Ureter (tissue), 1 donor: Measurements from ENCODE around the gene PLPP1. TPM values are rescaled to one million over a fixed set of nuclear protein-coding genes. Genes with fewer than 3 reads are reported as not detected.
"Not testable (repeated sequence)": the region's sequence is repeated elsewhere in the genome, so short reads cannot be mapped to it uniquely, and the experiment has no call there.

Source experiments
- DNase-seq: peaks from one replicate; pipeline ENCODE4 v3.0.0-alpha.2; 2020; ENCODE audit warnings: low spot score
- total RNA-seq: library from RNA; stranded (reverse); gene quantifications from one replicate; pipeline ENCODE4 v1.2.4, GENCODE V29; 2023
- donor health status: DM: yes; HTN: yes; CAD: no.

PLPP1 gene
- total RNA-seq, 1 donor from 2014 or later: 180 TPM

- not testable (repeated sequence) for DNase-seq
Observed at GRCh38 chr5:55503917-55504316, 30.8 kb downstream of the PLPP1 start.

DNA sequence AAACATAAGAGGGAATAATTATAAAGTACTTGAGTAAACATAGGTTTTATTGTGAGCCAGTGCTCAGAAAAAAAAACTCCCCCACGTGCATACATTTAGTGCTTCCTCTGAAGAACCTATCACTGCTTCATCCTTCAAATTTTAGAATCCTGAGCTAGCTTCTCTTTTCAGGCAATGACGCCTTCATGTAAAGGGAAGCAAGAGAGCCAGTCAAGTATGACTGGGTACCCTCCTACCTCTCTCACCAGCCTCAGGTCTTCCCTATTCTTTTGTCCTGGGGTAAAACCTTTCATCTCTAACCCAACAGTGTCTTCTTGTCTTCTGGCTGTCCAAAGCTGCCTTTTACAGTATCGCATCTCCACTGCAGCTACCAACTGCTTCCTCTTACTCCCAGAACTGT, 32.0 kb downstream of the PLPP1 start:
- DNase-seq: no peak

DNA sequence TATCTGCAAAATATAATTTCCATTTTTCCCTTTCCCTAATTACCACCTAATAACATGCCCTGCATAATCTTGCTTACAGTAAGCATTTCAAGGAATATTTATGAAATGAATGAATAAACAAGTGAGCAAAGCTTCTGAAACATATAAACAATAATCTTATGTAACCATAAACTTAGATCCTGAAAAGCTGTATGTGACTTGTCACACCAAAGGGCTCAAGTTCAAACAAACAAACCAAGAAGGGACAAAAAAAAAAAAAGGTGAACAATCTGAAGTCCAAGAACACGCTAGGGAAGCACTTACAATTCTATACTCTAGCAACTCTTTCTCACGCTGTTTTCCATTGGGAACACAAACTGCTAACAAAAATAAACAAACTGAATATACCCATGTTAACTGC, 36.3 kb downstream of the PLPP1 start:
- DNase-seq: no peak

GRCh38 chr5:55497712-55498111, 37.1 kb downstream of the PLPP1 start:
- no peak for DNase-seq

DNA sequence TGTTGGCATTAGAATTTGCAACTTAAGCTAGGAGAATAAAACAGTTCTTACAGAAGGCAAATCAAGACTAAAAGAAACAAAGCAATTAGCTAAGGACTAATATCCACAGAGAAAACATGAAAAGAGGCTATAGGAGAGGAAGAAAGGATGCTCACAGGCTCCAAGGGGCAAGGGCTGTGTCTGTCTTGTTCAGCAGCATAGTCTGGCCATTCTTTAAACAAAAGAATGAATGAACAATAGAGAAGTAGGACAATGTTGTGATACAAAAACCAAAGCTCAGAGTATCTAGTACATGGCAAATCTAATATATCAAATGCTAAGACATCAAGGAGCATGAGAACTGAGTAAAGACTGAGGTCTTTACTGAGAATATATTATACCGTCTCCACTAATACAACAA, 39.5 kb downstream of the PLPP1 start:
- no peak for DNase-seq

DNA sequence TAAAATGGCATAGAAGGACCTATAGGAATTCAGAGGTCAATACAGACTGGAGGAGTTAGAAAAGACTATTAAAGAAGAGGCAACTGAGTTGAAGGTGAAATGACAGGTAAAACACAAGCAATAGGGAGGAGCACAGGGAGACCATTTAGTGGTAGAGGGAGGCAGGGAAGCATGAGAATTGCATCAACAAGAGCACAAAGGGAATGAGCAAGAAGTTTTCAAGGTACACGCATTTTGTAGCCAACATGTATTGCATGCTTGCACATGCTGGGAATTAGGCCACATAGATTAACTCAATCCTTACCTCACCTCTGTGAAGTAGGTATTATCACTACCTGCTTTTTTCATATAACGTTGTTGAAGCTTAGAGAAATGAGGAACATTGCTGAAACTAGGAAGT, 42.3 kb downstream of the PLPP1 start:
- DNase-seq: no peak

DNA sequence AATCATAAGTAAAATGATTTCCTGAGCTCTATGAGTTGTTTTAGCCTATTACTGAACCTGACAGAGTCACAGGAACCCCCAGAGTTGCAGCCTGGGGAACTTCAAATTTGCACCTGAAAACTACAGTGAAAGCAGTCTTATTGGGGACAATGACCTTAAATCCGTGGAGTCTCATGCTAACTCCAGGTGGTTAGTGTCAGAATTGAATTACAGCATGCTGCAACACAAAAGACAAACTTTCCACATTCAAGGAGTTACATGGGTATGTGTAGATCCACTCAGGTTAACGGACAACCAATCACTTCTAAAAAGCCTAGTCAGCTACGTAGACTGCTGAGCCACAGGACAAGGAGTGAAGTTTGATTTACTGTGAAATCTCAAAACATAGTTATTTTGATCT, 49.7 kb downstream of the PLPP1 start:
- no peak for DNase-seq

GRCh38 chr5:55484531-55484930, 50.2 kb downstream of the PLPP1 start:
- no peak for DNase-seq

DNA sequence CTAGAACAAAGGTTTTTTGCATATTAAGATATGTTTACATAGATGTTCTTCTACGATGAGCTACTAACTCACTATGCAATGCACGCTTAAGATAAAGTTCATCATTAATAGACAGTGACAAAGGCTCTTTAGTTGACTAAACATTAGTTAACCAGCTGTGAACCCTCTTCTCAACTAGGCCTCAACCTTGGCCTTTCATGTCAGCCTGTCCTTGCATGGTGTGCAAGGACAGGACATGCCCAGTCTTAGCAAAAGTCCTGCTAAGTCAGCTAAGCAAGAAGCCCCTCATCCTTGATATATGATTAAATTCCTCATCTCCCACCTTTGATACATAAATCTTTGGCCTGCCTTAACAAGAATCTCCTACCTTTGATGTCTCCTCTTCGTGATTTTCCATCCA, 50.9 kb downstream of the PLPP1 start:
- no peak for DNase-seq

GRCh38 chr5:55481293-55481855, 53.4 kb downstream of the PLPP1 start:
- no peak for DNase-seq

DNA sequence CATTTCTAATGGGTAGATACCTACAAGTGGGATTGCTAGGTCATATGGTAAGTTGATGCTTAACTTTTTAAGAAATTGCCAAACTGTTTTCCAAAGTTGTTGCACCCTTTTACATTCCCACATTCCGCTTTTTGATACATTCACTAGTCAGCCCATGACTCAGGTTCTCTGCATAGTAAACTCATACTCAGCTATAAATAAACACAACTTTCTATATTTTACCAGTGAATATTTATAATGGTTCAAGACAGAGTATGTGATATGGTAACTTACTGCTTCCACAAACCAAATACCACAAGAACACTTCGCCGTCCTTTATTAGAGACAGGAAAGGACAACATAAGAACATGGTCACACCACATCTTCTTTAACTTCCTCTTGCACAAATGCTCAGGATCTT, 54.0 kb downstream of the PLPP1 start:
- no peak for DNase-seq

DNA sequence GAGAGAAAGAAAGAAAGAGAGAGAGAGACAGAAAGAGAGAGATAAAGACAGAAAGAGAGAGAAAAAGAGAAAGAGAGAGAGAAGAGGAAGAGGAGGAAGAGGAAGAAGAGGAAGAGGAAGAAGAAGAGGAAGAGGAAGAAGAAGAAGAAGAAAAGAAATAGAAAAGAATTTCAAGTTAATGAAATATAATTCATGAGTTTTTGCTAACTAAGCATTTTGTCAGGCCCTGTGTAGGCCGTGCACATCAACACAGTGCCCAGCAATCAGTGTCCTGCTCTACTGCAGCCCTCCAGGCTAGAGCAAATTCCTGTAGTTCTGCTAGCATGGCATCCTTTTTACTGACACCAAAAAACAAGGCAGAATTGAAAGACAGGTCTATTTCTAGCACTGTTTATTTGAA, 62.1 kb downstream of the PLPP1 start:
- DNase-seq: no peak

DNA sequence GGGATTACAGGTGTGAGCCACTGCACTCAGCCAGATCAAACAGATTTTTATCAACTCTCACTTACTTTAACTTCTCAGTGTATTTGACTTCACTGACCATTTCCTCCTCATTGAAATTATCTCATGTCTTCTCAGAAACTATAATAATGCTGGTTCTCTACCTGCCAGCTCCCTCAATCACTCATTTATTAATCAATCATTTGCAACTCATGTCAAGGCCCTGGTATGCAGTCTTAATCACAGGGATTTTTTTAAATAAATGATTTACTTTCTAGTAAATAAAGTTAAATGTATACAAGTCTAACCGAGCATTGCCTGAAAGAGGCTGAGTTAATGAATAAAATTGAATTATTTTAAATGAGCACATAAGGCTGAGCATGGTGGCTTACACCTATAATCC, 63.3 kb downstream of the PLPP1 start:
- DNase-seq: no peak

DNA sequence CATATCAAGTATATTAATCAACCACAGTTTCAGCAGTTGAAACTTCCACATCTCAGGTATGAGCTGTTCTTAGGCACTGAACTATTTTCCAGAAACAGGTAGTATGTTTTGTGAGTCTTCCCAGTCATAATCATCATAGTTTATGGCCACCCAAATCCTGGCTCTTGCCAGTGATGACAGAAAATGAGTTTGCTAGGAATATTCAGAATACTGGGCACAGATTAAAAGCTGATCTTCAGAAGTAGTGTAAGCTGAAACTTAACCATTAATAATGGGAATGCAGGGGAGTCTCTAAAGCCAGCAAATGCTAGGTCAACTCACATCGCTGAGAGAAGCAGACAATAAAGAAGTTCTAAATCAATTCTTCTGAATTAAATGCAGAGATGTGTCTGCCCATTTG, 64.5 kb downstream of the PLPP1 start:
- DNase-seq: no peak

- no peak for DNase-seq
Observed at GRCh38 chr5:55469839-55470238, 64.9 kb downstream of the PLPP1 start.

GRCh38 chr5:55467862-55468551, 66.8 kb downstream of the PLPP1 start:
- DNase-seq: no peak

DNA sequence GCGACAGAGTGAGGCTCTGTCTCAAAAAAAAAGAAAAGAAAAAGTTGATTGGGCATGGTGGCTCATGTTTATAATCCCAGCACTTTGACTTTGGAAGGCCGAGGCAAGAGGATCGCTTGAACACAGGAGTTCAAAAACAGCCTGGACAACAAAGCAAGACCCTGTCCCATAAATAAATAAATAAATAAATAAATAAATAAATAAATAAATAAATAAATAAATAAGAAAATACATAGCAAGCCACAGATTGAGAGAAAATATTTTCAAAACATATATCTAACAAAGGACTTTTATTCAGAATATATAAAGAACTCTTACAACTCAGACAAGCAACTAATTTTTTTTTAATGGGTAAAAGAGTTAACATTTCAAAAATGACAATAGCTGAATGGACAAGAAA, 71.2 kb downstream of the PLPP1 start:
- no peak for DNase-seq

- DNase-seq: no peak
Observed at GRCh38 chr5:55459572-55459971, 75.2 kb downstream of the PLPP1 start.

DNA sequence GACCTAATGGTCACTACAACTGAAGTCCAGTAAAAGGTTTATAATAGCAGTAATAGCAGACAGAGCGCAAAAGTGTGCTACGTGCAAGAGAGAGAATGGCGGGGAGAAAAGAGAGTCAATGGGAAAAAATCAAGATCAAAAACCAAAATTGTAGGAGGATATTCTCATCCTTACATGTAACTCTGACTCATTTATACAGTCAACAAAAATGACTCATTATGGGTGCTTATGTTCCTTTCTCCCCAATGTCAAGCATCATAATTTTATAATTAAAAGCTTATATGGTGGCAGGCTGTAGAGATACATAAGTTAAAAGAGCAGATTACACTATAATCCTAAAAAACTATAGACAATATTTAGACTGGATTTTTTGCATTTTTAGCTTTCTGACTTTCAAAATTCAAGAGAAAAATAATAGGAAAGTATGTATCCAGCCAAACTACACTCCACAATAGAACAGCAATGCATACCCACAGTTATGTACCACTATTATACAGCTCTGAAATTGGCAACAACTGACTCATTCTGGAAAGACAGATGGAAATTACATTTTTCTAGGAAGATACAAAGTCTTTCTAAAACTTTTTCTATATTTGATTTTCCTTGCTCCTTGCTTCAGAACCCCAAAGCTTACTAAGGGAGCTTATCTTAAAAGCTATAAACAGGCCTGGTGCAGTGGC, 78.4 kb downstream of the PLPP1 start:
- DNase-seq: no peak

DNA sequence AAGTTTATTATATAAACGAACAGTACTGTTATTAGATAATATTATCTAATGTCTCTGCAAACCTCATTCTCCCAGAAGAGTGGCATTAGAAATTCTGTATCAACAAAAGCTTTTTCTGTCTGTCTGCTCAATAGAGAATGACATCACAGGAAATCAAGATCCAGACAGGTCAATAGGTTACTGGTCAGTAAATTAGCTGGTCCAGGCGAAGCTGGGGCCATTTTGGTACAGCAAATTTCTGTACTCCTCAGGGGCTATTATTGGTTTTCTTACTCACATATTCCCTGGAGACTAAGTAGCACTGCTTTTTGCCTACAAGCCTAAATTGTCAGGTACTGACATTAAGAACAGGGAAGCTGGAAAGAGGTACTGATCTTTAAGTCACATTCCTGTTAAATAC, 80.5 kb downstream of the PLPP1 start:
- no peak for DNase-seq

DNA sequence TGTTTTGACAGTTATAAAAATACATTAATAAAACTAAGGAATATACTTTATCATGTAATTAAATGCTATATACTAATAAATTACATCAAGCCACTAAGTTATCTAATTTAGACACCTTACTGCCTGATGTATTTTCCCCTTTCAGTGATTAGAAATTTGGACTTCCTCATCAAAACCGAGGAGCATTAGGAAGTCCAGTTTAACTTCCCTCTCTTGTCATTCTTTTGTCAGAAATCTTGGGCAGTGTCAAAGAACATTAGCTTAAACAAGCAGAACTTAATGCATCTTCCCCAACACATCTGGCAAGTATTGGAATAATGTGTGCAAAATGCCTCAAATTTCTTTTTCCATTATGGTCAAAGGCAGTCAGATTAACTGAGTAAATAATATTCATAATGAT, 81.6 kb downstream of the PLPP1 start:
- DNase-seq: no peak

DNA sequence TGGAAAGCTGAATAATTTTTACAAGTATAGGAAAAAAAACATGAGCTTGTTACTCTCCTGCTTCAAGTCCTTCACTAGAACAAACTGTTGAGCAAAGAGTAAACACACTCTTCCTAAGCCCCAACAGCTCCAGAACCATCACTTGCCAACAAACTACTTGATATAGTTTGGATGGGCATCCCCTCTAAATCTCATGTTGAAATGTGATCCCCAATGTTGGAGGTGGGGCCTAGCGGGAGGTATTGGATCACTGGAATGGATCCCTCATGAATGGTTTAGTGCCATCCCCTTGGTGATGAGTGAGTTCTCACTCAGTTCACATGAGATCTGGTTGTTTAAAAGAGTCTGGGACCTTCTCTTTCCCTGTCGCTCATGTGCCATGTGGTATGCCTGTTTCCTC, 82.8 kb downstream of the PLPP1 start:
- DNase-seq: no peak

- DNase-seq: no peak
Observed at GRCh38 chr5:55450050-55450765, 84.6 kb downstream of the PLPP1 start.
